Measurements from ENCODE around the gene CFP. TPM values are rescaled to one million over a fixed set of nuclear protein-coding genes. Genes with fewer than 3 reads are reported as not detected.

Gene CFP
- total RNA-seq, 1 experiment from 2014 or later, result 2.0 TPM

DNA sequence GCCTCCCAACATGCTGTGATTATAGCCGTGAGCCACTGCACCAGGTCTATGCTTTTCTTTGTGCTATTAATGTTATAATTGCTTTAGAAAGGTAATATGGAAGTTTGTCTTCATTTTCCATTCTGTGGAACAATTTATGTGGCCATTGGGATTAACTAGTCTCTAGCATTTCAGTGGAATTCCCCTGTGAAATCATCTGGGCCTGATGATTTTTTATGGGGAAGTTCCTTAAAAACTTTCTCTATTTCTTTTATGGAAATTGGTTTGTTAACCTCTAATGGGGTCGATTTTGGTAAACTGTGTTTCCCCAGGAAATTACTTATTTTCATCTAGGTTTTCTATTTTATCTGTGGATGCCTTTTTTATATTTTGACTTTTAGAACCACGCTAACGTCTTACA lies 36.2 kb downstream of the CFP start:
- DNase-seq (ENCODE audit: low spot score), result no peak
- TF ChIP-seq ETV6 (CRISPR knock-in tag; IDR thresholded peaks at IDR 0.05), result no peak
- no peak for TF ChIP-seq ZNF121 (CRISPR knock-in tag; IDR thresholded peaks at IDR 0.05)
- no peak for TF ChIP-seq TP53 (CRISPR knock-in tag; IDR thresholded peaks at IDR 0.05)
- no peak for TF ChIP-seq ZMAT4 (CRISPR knock-in tag; IDR thresholded peaks at IDR 0.05)
- TF ChIP-seq ZNF396 (CRISPR knock-in tag; IDR thresholded peaks at IDR 0.05; ENCODE audit: borderline replicate concordance), result no peak
- no peak for TF ChIP-seq AR (CRISPR knock-in tag; IDR thresholded peaks at IDR 0.05)
- no peak for TF ChIP-seq ZNF281 (CRISPR knock-in tag; IDR thresholded peaks at IDR 0.05)
- TF ChIP-seq, protein P1, sequence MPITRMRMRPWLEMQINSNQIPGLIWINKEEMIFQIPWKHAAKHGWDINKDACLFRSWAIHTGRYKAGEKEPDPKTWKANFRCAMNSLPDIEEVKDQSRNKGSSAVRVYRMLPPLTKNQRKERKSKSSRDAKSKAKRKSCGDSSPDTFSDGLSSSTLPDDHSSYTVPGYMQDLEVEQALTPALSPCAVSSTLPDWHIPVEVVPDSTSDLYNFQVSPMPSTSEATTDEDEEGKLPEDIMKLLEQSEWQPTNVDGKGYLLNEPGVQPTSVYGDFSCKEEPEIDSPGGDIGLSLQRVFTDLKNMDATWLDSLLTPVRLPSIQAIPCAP (CRISPR knock-in tag; IDR thresholded peaks at IDR 0.05), result no peak
- no peak for TF ChIP-seq HMGXB4 (CRISPR knock-in tag; IDR thresholded peaks at IDR 0.05)
- no peak for TF ChIP-seq ZNF425 (CRISPR knock-in tag; conservative IDR thresholded peaks at IDR 0.05)
- no peak for TF ChIP-seq TEAD4 (CRISPR knock-in tag; IDR thresholded peaks at IDR 0.05)
- no peak for TF ChIP-seq MYBL2 (CRISPR knock-in tag; IDR thresholded peaks at IDR 0.05)
- TF ChIP-seq EMX1 (CRISPR knock-in tag; IDR thresholded peaks at IDR 0.05), result no peak
- no peak for TF ChIP-seq ATF3 (CRISPR knock-in tag; conservative IDR thresholded peaks at IDR 0.05)
- no peak for TF ChIP-seq ATF1 (CRISPR knock-in tag; IDR thresholded peaks at IDR 0.05)
- no peak for TF ChIP-seq SMAD3 (CRISPR knock-in tag; IDR thresholded peaks at IDR 0.05; ENCODE audit: borderline replicate concordance)
- no peak for TF ChIP-seq ZNF512 (CRISPR knock-in tag; IDR thresholded peaks at IDR 0.05; ENCODE audit: borderline replicate concordance)
- peaks cover 4% of the 10 kb centered on the region; the same call in 1 of the 2 replicates for H3K9me3 Mint-ChIP-seq
- ChIA-PET CTCF (no interaction called here), POLR2A (no interaction called here)
- H3K27ac Mint-ChIP-seq, result no peak overlapping the region
- no peak overlapping the region for H3K4me3 Mint-ChIP-seq
- peaks cover 9% of the 10 kb centered on the region for H3K4me1 Mint-ChIP-seq
- H3K27me3 Mint-ChIP-seq (ENCODE audit: low read depth), result no peaks in the 10 kb centered on the region
- no peak for ATAC-seq
- peaks cover 4% of the 10 kb centered on the region; the same call in 1 of the 2 replicates for H3K36me3 Mint-ChIP-seq

Measured in WTC11 (cell line).